Stimulated activated CD4-positive, alpha-beta T cell treated with anti-CD3 and anti-CD28 coated beads, Interleukin-12 subunit alpha, Interleukin-12 subunit beta, amount 100 ng/mL, for 24 hours (primary cell): ENCODE data around the gene NAA40.
A peak's percentile ranks its signal among the peaks of the same experiment; 100 is the strongest.

Experiments used
- DNase-seq, 2 experiments: peaks; one replicate each; pipeline ENCODE4 v3.0.0-alpha.2; 2020; ENCODE audit warnings: low read depth in 2 of 2

The NAA40 gene

DNA sequence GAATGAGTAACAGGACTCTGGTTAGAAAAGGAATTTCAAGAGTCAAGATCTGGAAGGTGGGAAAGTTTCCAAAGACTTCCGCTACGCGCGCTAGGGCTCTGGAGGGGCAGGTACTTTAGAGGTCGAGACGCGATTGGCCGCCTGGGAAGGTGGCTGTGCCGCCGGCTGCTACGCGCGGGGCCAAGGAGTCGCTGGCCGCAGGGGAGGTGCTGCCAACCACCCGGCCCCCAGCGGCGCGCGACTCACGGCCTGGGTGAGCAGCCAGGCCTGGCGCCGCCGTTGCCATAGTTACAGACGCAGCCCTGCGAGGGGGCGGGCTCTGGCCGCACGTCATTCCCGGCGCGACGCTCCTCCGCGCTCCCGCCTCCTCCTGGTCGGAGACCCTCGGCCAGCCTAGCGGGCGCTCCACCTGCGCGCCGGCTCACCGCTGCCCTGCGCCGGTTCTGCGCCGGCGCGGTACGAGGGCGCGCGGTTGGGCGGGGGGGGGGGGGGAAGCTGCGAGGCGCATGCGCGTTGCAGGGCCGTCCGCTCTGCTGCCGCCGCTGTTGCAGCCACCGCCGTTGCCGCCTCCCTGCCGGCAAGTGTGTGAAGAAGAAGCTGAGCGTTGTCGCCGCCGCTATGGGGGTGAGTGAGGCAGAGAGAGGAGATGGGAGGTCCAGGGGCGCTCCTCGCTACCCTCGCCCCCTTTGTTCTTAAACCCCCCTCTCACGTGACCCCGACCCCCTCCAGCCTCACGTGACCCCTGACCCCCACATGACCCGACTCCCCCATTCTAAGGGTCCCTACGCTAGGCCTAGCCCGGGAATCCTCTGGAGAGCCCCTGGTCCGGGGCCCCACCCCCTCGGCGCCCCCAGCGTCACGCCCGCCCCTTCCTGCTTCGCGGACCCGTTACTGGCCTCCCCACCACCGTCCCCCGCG lies at the start of gene NAA40:
NAA40 (plus strand) TSS at position 524 of the 918 bp plus-strand sequence; CDS start at position 619, 95 bp downstream.
- DNase-seq: peak; percentile 87 to 88

DNA sequence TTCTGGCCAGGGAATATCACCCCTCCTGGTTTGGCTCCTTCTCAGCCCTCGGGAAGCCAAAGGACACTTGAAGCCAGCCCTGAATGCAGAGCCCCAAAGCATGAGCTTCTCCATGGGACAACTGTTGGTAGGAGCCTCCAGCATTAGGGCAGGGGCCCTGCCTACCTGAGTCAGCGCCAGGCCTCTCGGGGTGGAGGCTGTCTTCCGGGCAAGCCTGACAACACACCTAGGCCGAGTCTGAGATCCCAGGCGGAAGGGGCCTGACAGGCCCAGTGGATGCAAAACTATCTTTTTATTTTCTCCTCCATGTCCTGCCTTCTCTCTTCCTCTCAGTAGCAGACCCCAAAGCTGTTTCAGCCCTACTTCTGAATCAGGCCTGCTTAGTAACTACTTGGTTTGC lies 49.5 kb upstream of the NAA40 start:
- no peak for DNase-seq

GRCh38 chr11:63890368-63890767 lies 48.4 kb upstream of the NAA40 start:
- DNase-seq: no peak

DNA sequence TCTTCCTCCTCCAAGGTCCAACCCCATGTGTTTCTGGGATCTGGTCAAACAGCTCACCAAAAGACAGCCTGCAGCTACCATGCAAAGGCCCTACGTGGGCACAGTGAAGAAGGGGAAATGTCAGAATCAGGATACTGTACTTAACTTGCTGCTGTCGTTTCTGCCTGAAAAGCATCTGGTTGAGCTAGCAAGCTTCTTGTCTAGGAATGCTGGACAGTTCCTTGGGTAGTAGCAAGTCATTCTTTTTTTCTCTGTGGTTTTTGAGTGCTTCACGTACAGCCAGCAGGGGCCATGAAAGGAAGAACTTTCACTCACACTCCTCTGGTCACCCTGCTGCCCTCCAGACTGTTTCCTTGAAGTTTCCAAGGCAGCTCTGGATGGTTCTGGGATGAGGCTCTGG lies 46.6 kb upstream of the NAA40 start:
- DNase-seq: no peak

DNA sequence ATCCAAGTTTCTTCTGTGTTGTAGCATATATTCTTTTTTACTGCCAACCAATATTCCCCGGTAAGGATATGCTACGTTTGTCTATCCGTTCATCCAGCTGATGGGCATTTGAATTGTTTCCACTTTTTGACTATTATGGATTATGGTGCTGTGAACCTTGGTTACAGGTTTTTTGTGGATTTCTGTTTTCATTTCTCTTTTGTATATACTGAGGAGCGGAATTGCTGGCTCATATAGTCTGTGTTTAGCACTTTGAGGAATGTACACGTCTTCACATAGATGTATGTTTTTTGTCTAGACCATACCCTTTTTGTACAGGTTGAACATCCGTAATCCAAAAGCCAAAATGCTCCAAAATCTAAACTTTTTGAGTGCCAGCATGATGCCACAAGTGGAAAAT lies 45.4 kb upstream of the NAA40 start:
- no peak for DNase-seq

- DNase-seq: no peak
Measured at GRCh38 chr11:63896071-63896470, 42.7 kb upstream of the NAA40 start.

DNA sequence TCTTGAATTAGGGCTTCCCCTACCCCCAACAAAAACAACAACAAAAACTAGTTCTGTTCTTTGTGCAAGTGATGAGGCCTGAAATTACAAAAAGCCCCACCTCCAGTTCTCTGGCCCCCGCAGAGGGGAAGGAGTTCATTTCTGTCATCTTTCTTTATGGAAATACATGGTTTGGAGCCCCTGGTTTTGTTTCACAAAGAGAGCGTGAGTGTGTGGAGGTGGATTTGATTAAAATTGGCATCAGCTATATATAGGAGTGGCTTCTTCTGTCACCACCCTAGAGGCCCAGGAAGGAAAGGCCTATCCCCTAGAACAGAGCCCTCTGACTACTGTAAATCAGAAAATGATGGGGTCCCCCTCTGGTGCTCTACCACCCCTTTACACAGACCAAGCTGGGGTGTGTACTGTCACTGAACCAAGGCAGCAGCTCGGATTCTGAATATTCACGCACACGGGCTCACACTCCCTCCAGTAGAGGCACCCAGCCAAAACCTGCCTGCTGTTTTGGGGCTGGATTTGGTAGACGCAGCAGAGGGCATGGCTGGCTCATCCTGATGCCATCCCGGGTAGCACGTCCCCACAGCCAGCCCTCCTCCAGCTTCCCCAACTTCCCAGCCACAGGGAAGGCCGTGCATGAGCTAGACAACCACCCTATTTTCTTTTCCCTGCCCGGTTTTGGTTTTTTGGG lies 41.2 kb upstream of the NAA40 start:
- no peak for DNase-seq

DNA sequence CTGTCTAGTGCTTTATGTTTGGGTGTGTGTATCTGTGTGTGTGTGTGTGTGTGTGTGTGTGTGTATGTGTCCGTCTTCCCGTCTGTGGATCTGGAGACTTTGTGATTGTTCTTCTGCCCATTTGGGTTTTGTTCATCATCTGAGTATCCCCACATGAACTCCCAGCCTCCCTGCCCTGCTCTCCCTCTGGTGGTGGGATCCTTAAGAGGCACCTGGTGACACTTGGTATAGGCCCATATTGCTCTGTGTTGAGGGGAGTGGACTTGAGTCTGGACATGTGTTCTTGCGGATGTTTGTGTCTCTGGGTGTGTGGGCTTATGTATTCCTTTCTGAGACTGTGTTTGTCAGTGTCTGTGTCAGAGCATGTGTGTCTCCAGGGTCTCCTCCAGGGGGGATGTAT lies 37.1 kb upstream of the NAA40 start:
- DNase-seq: no peak

DNA sequence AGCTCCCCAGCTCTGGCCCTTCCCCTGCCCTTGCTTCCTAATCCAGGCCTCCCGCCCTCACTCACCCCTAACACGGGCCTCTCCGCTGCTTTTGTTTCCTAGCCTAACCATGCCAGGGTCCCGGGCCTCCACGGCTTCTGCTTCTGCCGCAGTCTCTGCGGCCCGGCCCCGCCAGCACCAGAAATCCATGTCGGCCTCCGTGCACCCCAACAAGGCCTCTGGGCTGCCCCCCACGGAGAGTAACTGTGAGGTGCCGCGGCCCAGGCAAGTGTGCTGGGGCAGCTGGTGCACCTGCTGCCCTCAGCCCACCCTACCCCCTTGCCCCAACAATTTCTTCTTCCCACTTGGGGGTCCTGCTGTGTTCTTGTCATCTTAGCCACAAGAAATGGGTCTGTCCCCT lies 34.9 kb upstream of the NAA40 start:
- DNase-seq: no peak

DNA sequence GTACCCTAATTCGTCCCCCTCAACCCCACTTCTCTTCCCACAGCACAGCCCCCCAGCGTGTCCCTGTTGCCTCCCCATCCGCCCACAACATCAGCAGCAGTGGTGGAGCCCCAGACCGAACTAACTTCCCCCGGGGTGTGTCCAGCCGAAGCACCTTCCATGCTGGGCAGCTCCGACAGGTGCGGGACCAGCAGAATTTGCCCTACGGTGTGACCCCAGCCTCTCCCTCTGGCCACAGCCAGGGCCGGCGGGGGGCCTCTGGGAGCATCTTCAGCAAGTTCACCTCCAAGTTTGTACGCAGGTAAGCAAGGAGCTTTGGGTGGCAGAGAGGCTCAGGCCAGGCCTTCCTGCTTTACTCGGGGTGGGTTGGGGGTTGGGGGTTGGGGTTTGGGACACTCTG lies 34.1 kb upstream of the NAA40 start:
- no peak for DNase-seq

- no peak for DNase-seq
Measured at GRCh38 chr11:63905179-63905578, 33.6 kb upstream of the NAA40 start.

DNA sequence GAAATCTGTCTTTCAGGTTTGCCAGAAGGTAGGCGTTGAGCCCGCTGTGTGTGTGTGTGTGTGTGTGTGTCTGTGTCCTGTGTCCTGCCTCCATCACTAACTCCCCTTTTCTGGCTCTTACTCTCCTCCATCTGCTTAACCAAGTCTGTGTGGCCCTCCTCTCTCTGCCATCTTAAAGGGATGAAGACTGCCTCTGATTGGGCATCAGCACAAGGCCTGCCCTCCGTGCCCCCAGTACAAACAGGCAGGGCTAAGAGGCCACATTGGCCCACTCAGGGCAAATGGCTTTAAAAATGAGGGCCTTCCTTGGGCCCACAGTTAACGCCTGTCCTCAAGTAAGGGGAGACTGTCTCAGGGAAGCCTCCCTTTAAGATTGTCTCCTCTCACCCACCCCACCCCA lies 32.7 kb upstream of the NAA40 start:
- DNase-seq: no peak

GRCh38 chr11:63906585-63906984 lies 32.2 kb upstream of the NAA40 start:
- peak in 1 of 2 experiments; percentile 37 for DNase-seq

DNA sequence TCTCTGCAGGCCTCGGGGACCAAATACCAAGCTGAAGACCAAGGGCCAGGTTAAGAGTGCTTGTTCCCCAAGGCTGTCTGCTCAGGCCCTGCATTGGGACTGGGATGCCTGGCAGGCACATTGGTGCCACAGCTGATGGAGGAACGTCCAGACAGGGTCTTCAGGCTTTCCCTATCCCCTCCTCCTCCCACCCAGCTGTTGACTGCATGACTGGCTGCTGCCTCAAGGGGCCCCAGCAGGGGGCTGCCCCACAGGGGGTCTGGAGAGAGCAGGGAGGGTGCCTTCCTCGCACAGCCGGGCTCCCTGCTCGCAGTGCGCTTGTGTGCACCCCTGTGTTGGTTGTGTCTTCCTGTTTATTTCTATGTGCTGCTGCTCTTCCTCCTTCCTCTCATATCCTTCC lies 31.7 kb upstream of the NAA40 start:
- no peak for DNase-seq

GRCh38 chr11:63907808-63908530 lies 30.8 kb upstream of the NAA40 start:
- DNase-seq: no peak

DNA sequence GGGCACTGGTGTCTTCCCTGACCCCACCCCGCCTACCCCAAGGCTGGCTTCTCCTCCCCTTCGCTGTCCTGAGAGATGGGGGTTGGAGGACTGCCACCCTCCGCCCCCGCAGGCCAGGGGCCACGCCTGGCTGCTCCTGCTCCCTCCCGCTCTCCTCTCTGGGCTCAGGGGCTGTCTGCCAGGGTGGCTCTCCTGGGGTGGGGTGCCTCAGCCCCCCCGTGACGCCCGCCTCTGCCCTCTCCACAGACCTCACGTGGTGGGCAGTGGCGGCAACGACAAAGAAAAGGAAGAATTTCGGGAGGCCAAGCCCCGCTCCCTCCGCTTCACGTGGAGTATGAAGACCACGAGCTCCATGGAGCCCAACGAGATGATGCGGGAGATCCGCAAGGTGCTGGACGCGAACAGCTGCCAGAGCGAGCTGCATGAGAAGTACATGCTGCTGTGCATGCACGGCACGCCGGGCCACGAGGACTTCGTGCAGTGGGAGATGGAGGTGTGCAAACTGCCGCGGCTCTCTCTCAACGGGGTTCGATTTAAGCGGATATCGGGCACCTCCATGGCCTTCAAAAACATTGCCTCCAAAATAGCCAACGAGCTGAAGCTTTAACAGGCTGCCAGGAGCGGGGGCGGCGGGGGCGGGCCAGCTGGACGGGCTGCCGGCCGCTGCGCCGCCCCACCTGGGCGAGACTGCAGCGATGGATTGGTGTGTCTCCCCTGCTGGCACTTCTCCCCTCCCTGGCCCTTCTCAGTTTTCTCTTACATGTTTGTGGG lies 30.0 kb upstream of the NAA40 start:
- no peak for DNase-seq

- DNase-seq: no peak
Measured at GRCh38 chr11:63909591-63910506, 29.0 kb upstream of the NAA40 start.

DNA sequence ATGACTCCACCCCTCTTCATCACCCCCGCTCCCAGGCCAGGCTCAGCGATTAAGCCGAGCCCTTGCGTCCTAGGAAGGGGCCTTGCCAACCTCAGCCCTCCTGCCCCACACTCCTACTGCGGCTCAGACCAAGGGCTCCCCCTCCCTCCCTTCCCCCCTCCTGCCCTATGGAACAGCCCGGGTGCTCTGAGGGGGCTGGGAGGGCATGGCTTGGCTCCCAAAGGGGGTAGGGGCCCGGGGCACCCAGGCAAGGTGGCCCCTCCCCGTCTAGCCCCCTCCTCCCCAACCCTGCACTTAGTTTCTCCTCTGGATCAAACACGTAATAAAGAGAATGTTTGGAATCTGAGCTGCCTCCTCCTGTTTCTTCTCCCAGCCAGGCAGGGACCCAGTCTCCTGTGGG lies 28.1 kb upstream of the NAA40 start:
- no peak for DNase-seq

DNA sequence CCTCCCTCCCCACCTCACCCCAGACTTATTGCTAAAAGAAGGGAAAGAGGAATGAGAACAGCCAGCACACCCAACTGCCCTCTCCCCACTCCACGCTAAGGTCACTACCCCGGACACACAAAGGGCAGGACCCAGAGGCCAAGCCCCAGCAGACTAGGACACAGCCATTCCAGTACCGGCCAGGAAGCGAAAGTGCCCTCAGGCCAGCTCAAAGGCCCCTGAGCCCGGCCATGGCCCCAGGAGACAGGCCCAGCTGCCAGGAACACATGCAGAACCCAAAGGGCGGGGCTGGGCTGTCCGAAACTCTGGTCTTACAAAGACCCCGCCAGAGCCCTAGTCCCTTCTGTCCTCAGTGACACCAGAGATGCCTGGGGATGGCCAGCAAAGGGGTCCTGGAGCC lies 27.4 kb upstream of the NAA40 start:
- no peak for DNase-seq

DNA sequence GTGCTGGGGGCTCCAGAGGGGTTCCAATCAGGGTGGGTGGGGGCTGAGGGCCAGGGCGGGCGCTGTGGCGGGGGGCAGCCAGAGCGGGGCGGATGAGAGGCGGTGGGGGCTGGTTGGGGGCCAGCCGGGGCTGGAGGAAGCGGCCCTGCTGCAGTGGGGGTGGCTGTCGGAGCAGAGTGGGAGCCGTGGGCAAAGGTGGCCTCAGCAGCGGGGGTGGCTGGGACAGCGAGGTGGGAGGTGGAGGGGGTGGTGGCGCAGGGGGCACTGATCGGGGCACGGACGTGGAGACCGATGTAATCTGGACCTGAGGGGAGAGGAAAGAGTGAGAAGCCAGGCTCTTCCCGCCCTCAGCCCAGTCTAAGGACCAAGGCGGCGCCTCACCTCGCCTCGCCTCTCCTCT lies 26.9 kb upstream of the NAA40 start:
- no peak for DNase-seq

DNA sequence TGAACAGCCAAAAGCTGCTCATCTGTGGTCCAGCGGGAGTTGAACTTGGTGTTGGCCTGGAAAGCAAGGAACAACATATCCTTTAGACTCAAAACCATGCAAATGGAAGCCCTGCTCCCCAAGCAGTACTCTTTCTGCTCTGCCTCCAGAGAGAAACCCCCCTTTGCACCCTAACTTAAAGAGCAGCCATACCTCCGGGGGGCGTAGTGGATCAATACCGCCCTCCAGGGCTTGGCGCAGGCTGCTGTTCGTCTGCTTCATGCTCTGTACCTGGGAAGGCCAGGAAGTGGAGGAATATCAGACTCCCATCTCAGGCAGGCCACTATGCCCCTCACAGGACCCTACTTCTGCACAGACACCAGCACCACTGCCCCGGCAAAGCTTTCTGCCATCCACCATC lies 26.1 kb upstream of the NAA40 start:
- no peak for DNase-seq
